Measurements from ENCODE around the gene MMP1. TPM values are rescaled to one million over a fixed set of nuclear protein-coding genes. Genes with fewer than 3 reads are reported as not detected.
"Not testable (repeated sequence)": the region's sequence is repeated elsewhere in the genome, so short reads cannot be mapped to it uniquely, and the experiment has no call there.

MMP1 gene
- total RNA-seq, 2 donors from 2014 or later = 34.8 TPM; not detected in 1

- ATAC-seq (no peak), DNase-seq (no peak)
- no peaks in the 10 kb centered on the region for H3K36me3 ChIP-seq (replicated peaks in 1 of 2; ENCODE audit: insufficient read depth in 1 of 2, low read depth in 2 of 2)
- TF ChIP-seq CTCF (IDR thresholded peaks at IDR 0.05) (no peak), POLR2A (IDR thresholded peaks at IDR 0.05) (no peak)
- H3K27ac ChIP-seq = no peak overlapping the region
- intact Hi-C loops (cut with DNase I) = no loop called here
- H3K27me3 ChIP-seq = no peaks in the 10 kb centered on the region
- no peaks in the 10 kb centered on the region for H3K4me1 ChIP-seq
- no peaks in the 10 kb centered on the region for H3K9me3 ChIP-seq
- no peak overlapping the region for H3K4me3 ChIP-seq
Observed at GRCh38 chr11:102751673-102752072, 46.3 kb downstream of the MMP1 start.

GRCh38 chr11:102749101-102749722 lies 48.7 kb downstream of the MMP1 start:
- TF ChIP-seq POLR2A (IDR thresholded peaks at IDR 0.05) (no peak), CTCF (IDR thresholded peaks at IDR 0.05) (no peak)
- Histone ChIP-seq H3K9me3 (no peaks in the 10 kb centered on the region), H3K4me1 (no peaks in the 10 kb centered on the region), H3K4me3 (no peak overlapping the region), H3K27ac (no peak overlapping the region), H3K36me3 (replicated peaks in 1 of 2; ENCODE audit: insufficient read depth in 1 of 2, low read depth in 2 of 2) (no peaks in the 10 kb centered on the region), H3K27me3 (no peaks in the 10 kb centered on the region)
- ATAC-seq (no peak), DNase-seq (no peak)
- intact Hi-C loops (cut with DNase I) = no loop called here

- H3K9me3 ChIP-seq; H3K4me3 ChIP-seq; H3K36me3 ChIP-seq (replicated peaks in 1 of 2; ENCODE audit: insufficient read depth in 1 of 2, low read depth in 2 of 2); H3K27me3 ChIP-seq; ATAC-seq; H3K4me1 ChIP-seq; H3K27ac ChIP-seq; DNase-seq; intact Hi-C loops (cut with DNase I): not testable (repeated sequence)
- WGBS, 2 donors = 69 to 75% methylated on average over 18 to 31 of the region's 32 CpGs
Observed at GRCh38 chr11:102746746-102747578, 51.0 kb downstream of the MMP1 start.

Other genes starting within 250 kb of the MMP1 start
- gene MMP20, start 172.8 kb downstream of the MMP1 start, total RNA-seq = not detected
- gene MMP27, start 92.4 kb downstream of the MMP1 start, total RNA-seq = not detected
- not detected for gene MMP8, start 73.2 kb downstream of the MMP1 start, total RNA-seq
- gene MMP10, start 17.5 kb downstream of the MMP1 start, total RNA-seq = not detected
- 1 to 10 TPM in 1 of 2 donors, not detected in 1; 1.0 TPM for gene MMP3, start 45.4 kb upstream of the MMP1 start, total RNA-seq
- not detected for gene MMP12, start 76.8 kb upstream of the MMP1 start, total RNA-seq
- gene MMP13, start 157.6 kb upstream of the MMP1 start, total RNA-seq = not detected

Data from body of pancreas (tissue), 4 donors.